Measurements from ENCODE around the gene HMCN2.

GRCh38 chr9:130241198-130241535, 24.4 kb upstream of the HMCN2 start:
- no peak for TF ChIP-seq CTCF (IDR thresholded peaks at IDR 0.05)
- TF ChIP-seq POLR2A (IDR thresholded peaks at IDR 0.05), result no peak

Data from prostate gland (tissue), 2 donors.